CD4-positive, alpha-beta T cell treated with Interferon gamma for 1 hour (primary cell): ENCODE data around the gene ST14.
"Not testable (repeated sequence)": the region's sequence is repeated elsewhere in the genome, so short reads cannot be mapped to it uniquely, and the experiment has no call there.

ENCODE experiments used
- DNase-seq: peaks from one replicate; pipeline ENCODE4 v3.0.0-alpha.2; 2020

Gene ST14

GRCh38 chr11:130165601-130166456, 6.2 kb downstream of the ST14 start:
- DNase-seq: peak; percentile 43

GRCh38 chr11:130166457-130166784, 6.8 kb downstream of the ST14 start:
- peak; percentile 48 for DNase-seq

DNA sequence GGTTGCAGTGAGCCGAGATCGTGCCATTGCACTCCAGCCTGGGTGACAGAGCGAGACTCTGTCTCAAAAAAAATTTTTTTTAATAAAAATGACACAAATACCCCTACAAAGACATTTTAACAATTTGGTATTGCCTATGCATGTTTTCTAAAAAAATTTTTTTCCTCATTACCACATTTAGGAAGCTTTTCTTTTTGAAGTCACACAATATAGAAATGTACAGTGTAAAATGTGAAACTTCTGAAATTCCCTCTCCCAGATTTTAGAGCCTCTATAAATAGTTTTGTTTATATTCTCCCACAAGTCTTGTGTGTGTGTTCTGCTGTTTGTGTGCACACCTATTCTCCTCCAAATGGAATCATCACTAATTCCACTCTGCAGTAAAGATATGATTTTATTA, 7.6 kb downstream of the ST14 start:
- no peak for DNase-seq

- no peak for DNase-seq
These were observed 8.5 kb downstream of the ST14 start for GRCh38 chr11:130168105-130168504.

- DNase-seq: no peak
These were observed 10.8 kb downstream of the ST14 start for GRCh38 chr11:130170345-130170744.

DNA sequence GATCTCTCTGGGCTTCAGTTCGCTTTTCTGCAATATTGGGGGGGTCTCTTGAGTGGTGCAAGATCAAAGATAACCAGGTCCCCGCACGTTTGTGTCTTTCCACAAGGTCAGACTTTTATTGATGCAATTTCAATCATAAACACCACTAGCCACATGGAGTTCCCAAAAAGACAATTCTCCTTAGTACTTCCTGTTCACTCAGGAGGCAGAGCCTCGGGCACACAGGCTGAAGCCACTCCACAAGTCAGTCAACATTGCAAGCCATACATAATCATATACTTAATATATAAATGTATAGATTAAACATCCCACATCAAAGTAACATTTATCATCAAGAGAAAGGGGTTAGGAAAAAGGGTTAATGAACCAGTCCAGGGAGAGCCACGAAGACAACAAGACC, 12.0 kb downstream of the ST14 start:
- DNase-seq: no peak

DNA sequence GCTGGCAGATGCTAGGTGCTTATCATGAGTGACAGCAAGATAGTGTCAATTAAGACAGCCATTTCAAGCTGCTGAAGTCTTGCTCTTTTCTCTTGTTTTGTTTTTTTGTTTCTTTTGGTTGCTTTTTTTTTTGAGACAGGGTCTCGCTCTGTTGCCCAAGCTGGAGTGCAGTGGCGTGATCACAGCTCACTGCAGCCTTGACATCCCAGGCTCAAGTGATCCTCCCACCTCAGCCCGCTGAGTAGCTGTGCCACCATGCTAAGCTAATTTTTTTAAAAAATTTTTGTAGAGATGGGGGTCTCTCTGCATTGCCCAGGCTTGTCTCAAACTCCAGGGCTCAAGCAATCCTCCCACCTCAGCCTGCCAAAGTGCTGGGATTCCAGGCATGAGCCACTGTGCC, 12.4 kb downstream of the ST14 start:
- not testable (repeated sequence) for DNase-seq

GRCh38 chr11:130174642-130175041, 15.1 kb downstream of the ST14 start:
- DNase-seq: no peak

DNA sequence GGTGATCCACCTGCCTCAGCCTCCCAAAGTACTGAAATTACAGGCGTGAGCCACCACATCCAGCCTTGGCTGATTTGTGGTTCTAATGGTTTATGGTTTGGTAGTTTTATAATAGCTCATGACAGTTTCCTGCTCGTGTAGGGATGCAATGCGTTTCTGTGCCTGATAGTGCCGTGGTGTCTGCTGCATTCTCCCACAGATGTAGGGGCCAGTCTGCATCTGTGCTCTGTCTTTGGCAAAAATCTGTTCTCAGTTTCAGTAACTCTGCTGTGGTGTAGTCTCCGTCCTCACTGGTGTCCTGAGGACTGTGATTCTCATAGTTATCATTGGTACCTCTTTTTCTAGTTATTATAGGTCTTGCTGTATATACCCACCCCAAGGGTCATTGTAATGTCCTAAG, 16.3 kb downstream of the ST14 start:
- no peak for DNase-seq

DNA sequence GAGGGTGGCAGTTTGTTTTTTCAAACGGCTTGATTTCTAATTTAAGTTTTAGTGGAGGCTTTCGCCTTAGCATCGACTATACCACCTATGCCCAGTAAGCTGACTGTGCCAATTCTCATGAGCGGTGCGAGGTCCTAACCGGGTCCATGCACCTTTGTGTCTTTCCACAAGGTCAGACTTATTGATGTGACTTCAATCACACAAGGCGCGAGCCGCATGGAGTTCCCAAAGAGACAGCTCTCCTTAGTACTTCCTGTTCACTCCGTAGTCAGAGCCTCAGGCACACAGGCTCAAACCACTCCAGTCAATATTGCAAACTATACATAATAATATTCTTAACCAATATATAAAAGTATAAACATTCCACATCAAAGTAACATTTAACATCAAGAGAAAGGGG, 18.2 kb downstream of the ST14 start:
- no peak for DNase-seq

GRCh38 chr11:130178441-130179339, 19.1 kb downstream of the ST14 start:
- DNase-seq: no peak

- no peak for DNase-seq
These were observed 20.1 kb downstream of the ST14 start for GRCh38 chr11:130179396-130180306.

DNA sequence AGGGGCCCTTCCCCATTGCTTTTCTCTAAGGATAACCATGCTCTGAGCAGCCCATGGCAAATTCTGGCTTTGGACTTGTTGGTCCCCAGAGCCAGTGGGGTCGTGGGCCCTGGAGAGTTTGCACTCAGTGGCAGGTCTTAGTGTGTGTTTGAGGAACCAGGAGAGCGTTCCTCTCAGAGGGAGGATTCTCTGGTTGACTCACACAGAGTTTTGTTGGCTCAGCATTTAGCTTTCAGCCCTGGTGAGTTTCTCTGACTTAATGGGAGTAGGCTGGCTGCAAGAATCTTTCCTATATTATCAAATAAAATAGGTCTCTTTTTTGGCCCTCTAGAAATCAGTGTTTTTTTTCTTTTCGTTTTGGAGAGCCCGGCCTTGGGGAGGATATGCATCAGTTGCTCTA, 20.9 kb downstream of the ST14 start:
- DNase-seq: no peak

DNA sequence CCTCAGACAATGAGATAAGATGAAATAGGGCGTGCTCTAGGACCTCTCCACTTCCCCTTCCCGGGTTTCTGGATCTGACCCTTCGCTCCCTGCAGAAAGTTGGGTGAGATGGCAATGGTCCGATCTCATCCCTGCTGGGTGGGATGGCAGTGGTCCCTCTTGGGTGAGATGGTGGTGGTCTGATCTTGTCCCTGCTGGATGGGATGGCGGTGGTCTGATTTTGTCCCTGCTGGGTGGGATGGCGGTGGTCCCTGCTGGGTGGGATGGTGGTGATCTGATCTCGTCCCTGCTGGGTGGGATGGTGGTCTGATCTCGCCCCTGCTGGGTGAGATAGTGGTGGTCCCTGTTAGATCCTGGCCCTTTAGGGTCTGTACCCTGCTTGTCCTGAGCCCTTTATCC, 21.3 kb downstream of the ST14 start:
- no peak for DNase-seq

- peak; percentile 36 for DNase-seq
These were observed 22.0 kb downstream of the ST14 start for GRCh38 chr11:130181295-130182272.

GRCh38 chr11:130183878-130184610, 24.5 kb downstream of the ST14 start:
- no peak for DNase-seq

DNA sequence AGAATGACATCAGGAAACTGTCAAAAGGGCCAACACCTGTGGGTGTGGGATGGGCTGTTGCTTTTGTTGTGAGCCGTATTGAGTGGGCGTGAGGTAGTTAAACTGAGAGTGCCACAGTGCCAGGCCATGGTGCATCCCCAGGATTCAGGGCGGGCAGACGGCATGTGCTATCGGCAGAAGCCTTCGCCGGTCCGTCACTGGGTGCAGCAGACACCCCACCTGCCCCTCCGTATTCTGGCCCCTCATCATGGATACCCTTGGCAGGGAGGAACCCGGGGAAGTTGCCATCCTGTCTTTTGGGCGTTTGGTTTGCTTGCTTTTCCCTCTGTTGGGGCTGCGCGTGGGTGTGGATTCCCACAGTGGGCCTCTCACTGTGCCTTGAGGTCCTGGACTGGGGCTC, 27.5 kb downstream of the ST14 start:
- DNase-seq: no peak

GRCh38 chr11:130188047-130188446, 28.5 kb downstream of the ST14 start:
- no peak for DNase-seq

- DNase-seq: no peak
These were observed 29.2 kb downstream of the ST14 start for GRCh38 chr11:130188585-130189347.

GRCh38 chr11:130189492-130190210, 30.1 kb downstream of the ST14 start:
- DNase-seq: no peak
